ENCODE data around the gene STOML2. TPM values are rescaled to one million over a fixed set of nuclear protein-coding genes. Genes with fewer than 3 reads are reported as not detected.
A peak's percentile ranks its signal among the peaks of the same experiment; 100 is the strongest.

STOML2 gene
- total RNA-seq, 1 experiment from 2014 or later, result 192 TPM

GRCh38 chr9:35104586-35104985 lies 1.7 kb upstream of the STOML2 start:
- 0 out of 2 replicates have a peak overlapping the region, but pooled peaks have one; percentile 82 for H2BK15ac ChIP-seq (ENCODE audit: low read depth, low read length)
- H3K56ac ChIP-seq (ENCODE audit: insufficient read length, low read depth, low read length), result no peak overlapping the region
- no peak overlapping the region for H2AFZ ChIP-seq (ENCODE audit: low read length)
- no peak overlapping the region for H2BK20ac ChIP-seq (ENCODE audit: low read depth, low read length, poor library complexity, severe bottlenecking)
- Mint-ChIP-seq H3K4me3 (peak overlapping the region in 1 of 2 experiments; percentile 97; a peak in 1 of 5 replicates), H3K9me3 (no peaks in the 10 kb centered on the region; a peak in 1 of 5 replicates), H3K27ac (peak overlapping the region; percentile 60 to 100 (median 83); a peak in 5 of 7 replicates), H3K36me3 (ENCODE audit: insufficient read depth in 1 of 3, low read depth in 3 of 3) (peaks cover 19 to 44% (median 39%) of the 10 kb centered on the region in 3 experiments), H3K27me3 (ENCODE audit: low read depth) (no peaks in the 10 kb centered on the region), H3K4me1 (peaks cover 13 to 19% of the 10 kb centered on the region in 2 experiments)
- peaks cover 5% of the 10 kb centered on the region; the same call in 1 of the 2 replicates for H3K79me2 ChIP-seq (ENCODE audit: insufficient read depth, low read length)
- H3K18ac ChIP-seq (ENCODE audit: insufficient read length, low read depth, low read length), result peak overlapping the region; percentile 77
- H2BK120ac ChIP-seq (ENCODE audit: low read depth, low read length, poor library complexity, severe bottlenecking), result no peak overlapping the region
- no peak overlapping the region for H4K5ac ChIP-seq (ENCODE audit: insufficient read length, low read depth, low read length)
- H3K9me3 ChIP-seq (ENCODE audit: control insufficient read depth, low read depth, low read length), result no peaks in the 10 kb centered on the region
- DNase-seq, result no peak
- TF ChIP-seq CTCF (conservative IDR thresholded peaks at IDR 0.05), result no peak
- no peaks in the 10 kb centered on the region for H4K20me1 ChIP-seq (ENCODE audit: control insufficient read depth, insufficient read depth, insufficient read length)
- peaks cover 10% of the 10 kb centered on the region for H3K23me2 ChIP-seq (ENCODE audit: insufficient read length, low read depth, low read length, poor library complexity, severe bottlenecking)
- no peaks in the 10 kb centered on the region for H3K27me3 ChIP-seq (ENCODE audit: insufficient read depth, low read length)
- no peak overlapping the region for H3K27ac ChIP-seq (ENCODE audit: insufficient read length, low read depth, low read length)
- H3K23ac ChIP-seq (ENCODE audit: insufficient read length, low read depth, low read length), result no peak overlapping the region
- H3T11ph ChIP-seq (ENCODE audit: low read length), result no peak overlapping the region
- H3K4me1 ChIP-seq (ENCODE audit: insufficient read depth, low read length), result no peaks in the 10 kb centered on the region
- H3K79me1 ChIP-seq (ENCODE audit: insufficient read depth, low read depth, low read length, poor library complexity, severe bottlenecking), result peaks cover 9% of the 10 kb centered on the region
- no peak overlapping the region for H4K8ac ChIP-seq (replicated peaks; ENCODE audit: insufficient read length, low read depth, low read length)
- no peak overlapping the region for H2BK5ac ChIP-seq (ENCODE audit: insufficient read length, low read length)
- no peak overlapping the region for H3K4me2 ChIP-seq (ENCODE audit: insufficient read depth, insufficient read length, low read length)
- no peak overlapping the region for H2AK5ac ChIP-seq (ENCODE audit: insufficient read length, low read length)
- H3K9ac ChIP-seq (ENCODE audit: extremely low read depth, insufficient read length, low read length), result no peak overlapping the region
- WGBS (ENCODE audit: extremely low coverage, insufficient read length, low lambda C conversion rate), result no CpG with 5 or more reads among the region's 4 CpGs
- peak overlapping the region; percentile 85 for H3K4ac ChIP-seq (ENCODE audit: low read depth, low read length)
- peak overlapping the region; percentile 65 for H4K91ac ChIP-seq (ENCODE audit: insufficient read length, low read depth, low read length)
- H3K14ac ChIP-seq (ENCODE audit: insufficient read depth, low read length), result peak overlapping the region; percentile 71; the same call in 1 of the 2 replicates
- peak overlapping the region; percentile 82 for H2BK12ac ChIP-seq (ENCODE audit: insufficient read length, low read depth, low read length)

Measured in H9 (cell line).